GM23338 (cell line): ENCODE results near the gene NT5M. TPM values are rescaled to one million over a fixed set of nuclear protein-coding genes. Genes with fewer than 3 reads are reported as not detected.

ENCODE experiments used
- ATAC-seq: fragments of 200-7000 bp; cut with Tn5 transposase; 3 replicates; pipeline ENCODE4 v1.9.1; 2020
- DNase-seq: peaks from one replicate; pipeline ENCODE4 v3.0.0-alpha.2; 2015; ENCODE audit warnings: low spot score
- H2AFZ ChIP-seq: fragments of 200-600 bp; sonication (generic); 2 replicates; pipeline ENCODE4 v1.8.0; 2016; ENCODE audit warnings: antibody characterized with exemption, mild to moderate bottlenecking, moderate library complexity
- H3F3A ChIP-seq: fragments of 200-600 bp; sonication (generic); replicated peaks from 2 replicates; pipeline ENCODE4 v1.8.0; 2017; ENCODE audit warnings: antibody characterized with exemption, mixed run types, low read depth
- H3K27ac ChIP-seq: fragments of 200-600 bp; sonication (generic); 2 replicates; pipeline ENCODE4 v1.6.1; 2016; ENCODE audit warnings: low read depth
- H3K27me3 ChIP-seq: fragments of 200-600 bp; sonication (generic); 2 replicates; pipeline ENCODE4 v1.8.0; 2016; ENCODE audit warnings: mild to moderate bottlenecking, mixed run types, moderate library complexity; ENCODE audit not compliant: insufficient read depth
- H3K36me3 ChIP-seq: fragments of 200-600 bp; sonication (generic); 2 replicates; pipeline ENCODE4 v1.8.0; 2016; ENCODE audit warnings: mild to moderate bottlenecking; ENCODE audit not compliant: insufficient read depth
- H3K4me1 ChIP-seq: fragments of 200-600 bp; sonication (generic); 2 replicates; pipeline ENCODE4 v1.8.0; 2016; ENCODE audit warnings: mild to moderate bottlenecking, moderate library complexity; ENCODE audit not compliant: insufficient read depth
- H3K4me2 ChIP-seq: fragments of 200-600 bp; sonication (generic); 2 replicates; pipeline ENCODE4 v1.7.1; 2017; ENCODE audit warnings: mixed run types
- H3K4me3 ChIP-seq: fragments of 200-600 bp; sonication (generic); 2 replicates; pipeline ENCODE4 v1.6.1; 2016; ENCODE audit warnings: mixed run types
- H3K79me2 ChIP-seq: fragments of 200-600 bp; sonication (generic); replicated peaks from 2 replicates; pipeline ENCODE4 v1.8.0; 2017; ENCODE audit warnings: mild to moderate bottlenecking; ENCODE audit not compliant: insufficient read depth
- H3K9me2 ChIP-seq: fragments of 200-600 bp; sonication (generic); 2 replicates; pipeline ENCODE4 v1.8.0; 2017; ENCODE audit not compliant: insufficient read depth
- H4K20me1 ChIP-seq: fragments of 200-600 bp; sonication (generic); replicated peaks from 2 replicates; pipeline ENCODE4 v1.8.0; 2017; ENCODE audit warnings: mild to moderate bottlenecking; ENCODE audit not compliant: insufficient read depth
- H3K27ac Mint-ChIP-seq: 2 replicates; pipeline ENCODE4 v1.8.0; 2020; ENCODE audit warnings: inconsistent platforms, mild to moderate bottlenecking, moderate library complexity, mixed read lengths
- H3K27me3 Mint-ChIP-seq: 3 replicates; pipeline ENCODE4 v1.8.0; 2022; ENCODE audit warnings: low read depth, mild to moderate bottlenecking, moderate library complexity, mixed read lengths, inconsistent platforms; ENCODE audit not compliant: insufficient read depth, poor library complexity
- H3K36me3 Mint-ChIP-seq: 3 replicates; pipeline ENCODE4 v1.8.0; 2021; ENCODE audit warnings: low read depth, mild to moderate bottlenecking, inconsistent platforms, moderate library complexity, mixed read lengths
- H3K4me1 Mint-ChIP-seq: 3 replicates; pipeline ENCODE4 v1.8.0; 2020; ENCODE audit warnings: mild to moderate bottlenecking, inconsistent platforms, mixed read lengths
- H3K4me3 Mint-ChIP-seq: 3 replicates; pipeline ENCODE4 v1.8.0; 2021; ENCODE audit warnings: moderate library complexity, mild to moderate bottlenecking, inconsistent platforms, mixed read lengths
- H3K9me3 Mint-ChIP-seq: 3 replicates; pipeline ENCODE4 v1.8.0; 2020; ENCODE audit warnings: moderate library complexity, mild to moderate bottlenecking, inconsistent platforms, mixed read lengths
- CREB1 ChIP-seq: fragments of 250-450 bp; sonication (Bioruptor Pico); IDR thresholded peaks from 2 replicates; pipeline ENCODE4 v1.5.0; 2020; ENCODE audit warnings: low read depth, mild to moderate bottlenecking, moderate library complexity
- EZH2 ChIP-seq: fragments of 200-600 bp; sonication (generic); IDR thresholded peaks from one replicate; pipeline ENCODE4 v1.8.0; 2017; ENCODE audit warnings: antibody characterized with exemption, mild to moderate bottlenecking, low read depth; ENCODE audit not compliant: unreplicated experiment
- EZH2phosphoT487 ChIP-seq: fragments of 200-600 bp; sonication (generic); IDR thresholded peaks from one replicate; pipeline ENCODE4 v1.8.1; 2018; ENCODE audit warnings: antibody characterized with exemption; ENCODE audit not compliant: unreplicated experiment
- JUNB ChIP-seq: IDR thresholded peaks from one replicate; pipeline ENCODE4 v1.6.1; 2016; ENCODE audit warnings: antibody characterized with exemption; ENCODE audit not compliant: unreplicated experiment
- POLR2AphosphoS5 ChIP-seq: IDR thresholded peaks from 2 replicates; pipeline ENCODE4 v1.6.1; 2016; ENCODE audit warnings: antibody characterized with exemption, low read depth
- STAT1 ChIP-seq: IDR thresholded peaks from one replicate; pipeline ENCODE4 v1.6.1; 2016; ENCODE audit warnings: antibody characterized with exemption; ENCODE audit not compliant: unreplicated experiment
- ZNF114 ChIP-seq: fragments of 250-450 bp; sonication (Bioruptor Pico); IDR thresholded peaks from 2 replicates; pipeline ENCODE4 v1.5.0; 2020; ENCODE audit warnings: mild to moderate bottlenecking, moderate library complexity
- ZNF331 ChIP-seq: fragments of 250-450 bp; sonication (Bioruptor Pico); IDR thresholded peaks from 2 replicates; pipeline ENCODE4 v1.5.0; 2020; ENCODE audit warnings: low read depth, mild to moderate bottlenecking, moderate library complexity
- polyA plus RNA-seq: library from polyadenylated mRNA; unstranded; fragments of >200 nt; fragmentation: Nextera tagmentation; extraction: Ambion mirVana; gene quantifications from 2 replicates; pipeline ENCODE4 v1.2.1, GENCODE V29; 2016
- total RNA-seq: library from RNA; depleted of rRNA; stranded (reverse); fragments of >200 nt; shearing (Covaris generic); gene quantifications from 2 replicates; pipeline ENCODE4 v1.2.3, GENCODE V29; 2014
- TF ChIP-seq, protein P1 (sequence below), 2 experiments: fragments of 200-600 bp in 1 of 2; sonication (generic) in 1 of 2; conservative IDR thresholded peaks; 2 replicates each; pipeline versions ENCODE4 v1.5.1 to v1.6.1; 2016 to 2017; ENCODE audit warnings: antibody characterized with exemption in 2 of 2, low read depth in 2 of 2, mild to moderate bottlenecking in 2 of 2, moderate library complexity in 1 of 2
- TF ChIP-seq, protein P2 (sequence below): IDR thresholded peaks from one replicate; pipeline ENCODE4 v1.6.1; 2018; ENCODE audit warnings: antibody characterized with exemption; ENCODE audit not compliant: unreplicated experiment

Gene NT5M
- total and polyA plus RNA-seq, 2 experiments from 2014 or later, result 6.0 to 10.6 TPM

DNA sequence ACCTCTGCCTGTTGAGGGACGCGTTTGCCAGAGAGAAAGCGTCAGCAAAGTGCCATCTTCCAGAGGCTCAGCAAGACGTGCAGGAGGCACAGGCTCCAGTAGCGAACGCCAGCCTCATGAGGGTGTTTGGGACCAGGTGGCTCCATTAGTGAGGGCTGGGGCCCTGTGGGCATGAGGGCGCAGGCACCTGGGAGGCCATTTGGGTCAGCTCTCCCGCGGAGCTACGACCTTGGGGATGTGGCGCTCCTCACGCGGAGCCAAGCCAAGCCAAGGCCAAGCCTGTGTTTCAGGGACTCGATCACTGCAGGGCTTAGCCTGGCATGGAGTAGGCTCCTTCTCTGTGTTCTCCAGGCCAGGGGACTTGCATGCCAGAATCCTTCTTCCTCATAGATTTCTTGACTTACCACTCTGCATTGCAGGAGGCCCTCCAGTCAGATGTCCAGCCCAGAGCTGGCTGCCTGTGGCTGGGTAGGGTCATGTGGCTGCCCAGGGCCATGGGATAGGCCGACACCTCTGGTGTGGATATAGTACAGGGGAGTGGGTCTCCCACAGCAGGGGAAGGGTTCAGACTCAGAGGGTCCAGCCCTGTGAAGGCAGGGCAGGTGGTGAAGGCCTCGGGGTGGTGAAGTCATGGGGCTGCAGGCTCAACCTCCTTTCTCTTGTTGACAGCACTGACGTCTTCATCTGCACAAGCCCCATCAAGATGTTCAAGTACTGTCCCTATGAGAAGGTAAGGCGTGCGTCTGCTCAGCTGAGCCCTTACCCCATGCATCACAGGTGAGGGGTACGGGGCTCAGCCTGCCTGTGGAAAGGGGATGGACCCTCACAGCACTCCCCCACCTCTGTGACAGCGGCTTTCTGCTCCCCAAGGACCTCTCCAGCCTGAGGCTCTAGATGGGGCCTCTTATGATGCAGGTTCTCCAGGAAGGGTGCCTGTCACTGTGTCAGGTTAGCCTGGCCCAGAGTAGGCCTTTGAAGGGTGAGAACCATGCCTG is 19.6 kb downstream of the NT5M start:
- H3K4me1 ChIP-seq, result no peaks in the 10 kb centered on the region
- no peak overlapping the region for H3K27ac Mint-ChIP-seq
- H3K9me3 Mint-ChIP-seq, result no peaks in the 10 kb centered on the region
- TF ChIP-seq, protein P1, sequence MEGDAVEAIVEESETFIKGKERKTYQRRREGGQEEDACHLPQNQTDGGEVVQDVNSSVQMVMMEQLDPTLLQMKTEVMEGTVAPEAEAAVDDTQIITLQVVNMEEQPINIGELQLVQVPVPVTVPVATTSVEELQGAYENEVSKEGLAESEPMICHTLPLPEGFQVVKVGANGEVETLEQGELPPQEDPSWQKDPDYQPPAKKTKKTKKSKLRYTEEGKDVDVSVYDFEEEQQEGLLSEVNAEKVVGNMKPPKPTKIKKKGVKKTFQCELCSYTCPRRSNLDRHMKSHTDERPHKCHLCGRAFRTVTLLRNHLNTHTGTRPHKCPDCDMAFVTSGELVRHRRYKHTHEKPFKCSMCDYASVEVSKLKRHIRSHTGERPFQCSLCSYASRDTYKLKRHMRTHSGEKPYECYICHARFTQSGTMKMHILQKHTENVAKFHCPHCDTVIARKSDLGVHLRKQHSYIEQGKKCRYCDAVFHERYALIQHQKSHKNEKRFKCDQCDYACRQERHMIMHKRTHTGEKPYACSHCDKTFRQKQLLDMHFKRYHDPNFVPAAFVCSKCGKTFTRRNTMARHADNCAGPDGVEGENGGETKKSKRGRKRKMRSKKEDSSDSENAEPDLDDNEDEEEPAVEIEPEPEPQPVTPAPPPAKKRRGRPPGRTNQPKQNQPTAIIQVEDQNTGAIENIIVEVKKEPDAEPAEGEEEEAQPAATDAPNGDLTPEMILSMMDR (conservative IDR thresholded peaks at IDR 0.05; ENCODE audit: low read depth in 2 of 2), result no peak
- no peak for TF ChIP-seq EZH2phosphoT487
- TF ChIP-seq ZNF331 (CRISPR knock-in tag), result no peak
- TF ChIP-seq ZNF114 (CRISPR knock-in tag), result no peak
- TF ChIP-seq STAT1, result no peak
- no peak for TF ChIP-seq JUNB
- TF ChIP-seq, protein P2, sequence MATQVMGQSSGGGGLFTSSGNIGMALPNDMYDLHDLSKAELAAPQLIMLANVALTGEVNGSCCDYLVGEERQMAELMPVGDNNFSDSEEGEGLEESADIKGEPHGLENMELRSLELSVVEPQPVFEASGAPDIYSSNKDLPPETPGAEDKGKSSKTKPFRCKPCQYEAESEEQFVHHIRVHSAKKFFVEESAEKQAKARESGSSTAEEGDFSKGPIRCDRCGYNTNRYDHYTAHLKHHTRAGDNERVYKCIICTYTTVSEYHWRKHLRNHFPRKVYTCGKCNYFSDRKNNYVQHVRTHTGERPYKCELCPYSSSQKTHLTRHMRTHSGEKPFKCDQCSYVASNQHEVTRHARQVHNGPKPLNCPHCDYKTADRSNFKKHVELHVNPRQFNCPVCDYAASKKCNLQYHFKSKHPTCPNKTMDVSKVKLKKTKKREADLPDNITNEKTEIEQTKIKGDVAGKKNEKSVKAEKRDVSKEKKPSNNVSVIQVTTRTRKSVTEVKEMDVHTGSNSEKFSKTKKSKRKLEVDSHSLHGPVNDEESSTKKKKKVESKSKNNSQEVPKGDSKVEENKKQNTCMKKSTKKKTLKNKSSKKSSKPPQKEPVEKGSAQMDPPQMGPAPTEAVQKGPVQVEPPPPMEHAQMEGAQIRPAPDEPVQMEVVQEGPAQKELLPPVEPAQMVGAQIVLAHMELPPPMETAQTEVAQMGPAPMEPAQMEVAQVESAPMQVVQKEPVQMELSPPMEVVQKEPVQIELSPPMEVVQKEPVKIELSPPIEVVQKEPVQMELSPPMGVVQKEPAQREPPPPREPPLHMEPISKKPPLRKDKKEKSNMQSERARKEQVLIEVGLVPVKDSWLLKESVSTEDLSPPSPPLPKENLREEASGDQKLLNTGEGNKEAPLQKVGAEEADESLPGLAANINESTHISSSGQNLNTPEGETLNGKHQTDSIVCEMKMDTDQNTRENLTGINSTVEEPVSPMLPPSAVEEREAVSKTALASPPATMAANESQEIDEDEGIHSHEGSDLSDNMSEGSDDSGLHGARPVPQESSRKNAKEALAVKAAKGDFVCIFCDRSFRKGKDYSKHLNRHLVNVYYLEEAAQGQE, result no peak
- TF ChIP-seq CREB1 (CRISPR knock-in tag), result no peak
- TF ChIP-seq POLR2AphosphoS5, result no peak
- H3F3A ChIP-seq, result no peaks in the 10 kb centered on the region
- H4K20me1 ChIP-seq, result no peaks in the 10 kb centered on the region
- DNase-seq (no peak), ATAC-seq (no peak)
- H3K27me3 Mint-ChIP-seq, result peaks cover 2% of the 10 kb centered on the region
- no peaks in the 10 kb centered on the region for H3K36me3 ChIP-seq
- H3K4me1 Mint-ChIP-seq, result no peaks in the 10 kb centered on the region
- no peak overlapping the region for H2AFZ ChIP-seq
- no peak overlapping the region for H3K4me3 ChIP-seq
- no peaks in the 10 kb centered on the region for H3K9me2 ChIP-seq
- H3K4me2 ChIP-seq, result no peak overlapping the region
- H3K36me3 Mint-ChIP-seq, result no peaks in the 10 kb centered on the region; the same call in 2 of the 3 replicates
- no peaks in the 10 kb centered on the region for H3K27me3 ChIP-seq
- no peaks in the 10 kb centered on the region for H3K79me2 ChIP-seq
- no peak overlapping the region for H3K4me3 Mint-ChIP-seq
- no peak overlapping the region for H3K27ac ChIP-seq

DNA sequence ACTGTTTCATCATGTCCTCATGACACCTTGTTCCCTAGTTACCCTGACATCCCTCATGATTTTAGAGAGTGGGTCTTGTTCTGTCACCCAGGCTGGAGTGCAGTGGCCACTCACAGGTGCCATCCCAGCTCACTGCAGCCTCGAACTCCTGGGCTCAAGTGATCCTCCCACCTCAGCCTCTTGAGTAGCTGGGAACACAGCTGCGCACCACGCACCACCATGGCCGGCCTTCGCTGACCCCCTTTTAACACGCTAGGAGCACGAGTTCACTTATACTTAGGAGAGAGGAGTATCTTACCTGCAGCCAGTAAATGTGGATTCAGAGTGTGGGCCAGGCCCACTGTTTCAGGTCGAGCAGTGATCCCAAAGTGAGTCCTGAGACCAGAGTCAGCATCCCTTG is 21.4 kb downstream of the NT5M start:
- Mint-ChIP-seq H3K4me3 (no peak overlapping the region), H3K36me3 (no peaks in the 10 kb centered on the region; the same call in 2 of the 3 replicates), H3K9me3 (no peaks in the 10 kb centered on the region), H3K27me3 (peaks cover 2% of the 10 kb centered on the region), H3K4me1 (no peaks in the 10 kb centered on the region), H3K27ac (no peak overlapping the region)
- Histone ChIP-seq H4K20me1 (no peaks in the 10 kb centered on the region), H2AFZ (no peak overlapping the region), H3K4me3 (no peak overlapping the region), H3K9me2 (no peaks in the 10 kb centered on the region), H3K4me2 (no peak overlapping the region), H3K27ac (no peak overlapping the region), H3K4me1 (no peaks in the 10 kb centered on the region), H3F3A (no peaks in the 10 kb centered on the region), H3K27me3 (no peaks in the 10 kb centered on the region), H3K79me2 (no peaks in the 10 kb centered on the region), H3K36me3 (no peaks in the 10 kb centered on the region)
- ATAC-seq, result no peak
- DNase-seq, result no peak
- TF ChIP-seq EZH2, result no peak
- no peak for TF ChIP-seq EZH2phosphoT487
- TF ChIP-seq JUNB, result no peak
